Fibroblast of lung (primary cell): ENCODE results near the gene SEPHS2. TPM values are rescaled to one million over a fixed set of nuclear protein-coding genes. Genes with fewer than 3 reads are reported as not detected.

Source experiments
- DNase-seq, 2 donors: peaks; one replicate each; pipeline versions ENCODE4 v3.0.0 to v3.0.0-alpha.2; 2010; ENCODE audit warnings: low read depth in 2 of 2
- H2AFZ ChIP-seq: 2 replicates; pipeline ENCODE4 v1.5.1; 2012; ENCODE audit warnings: low read length, control low read depth, inconsistent platforms
- H3K27ac ChIP-seq: 2 replicates; pipeline ENCODE4 v1.5.1; 2011; ENCODE audit warnings: low read length, control low read depth; ENCODE audit not compliant: insufficient read depth
- H3K27me3 ChIP-seq: 2 replicates; pipeline ENCODE4 v1.5.1; 2011; ENCODE audit warnings: mild to moderate bottlenecking, low read length; ENCODE audit not compliant: control insufficient read depth, insufficient read depth
- H3K36me3 ChIP-seq: 2 replicates; pipeline ENCODE4 v1.5.1; 2011; ENCODE audit warnings: low read length; ENCODE audit not compliant: control insufficient read depth, insufficient read depth
- H3K4me1 ChIP-seq: 2 replicates; pipeline ENCODE4 v1.5.1; 2011; ENCODE audit warnings: low read length; ENCODE audit not compliant: control insufficient read depth, insufficient read depth; ENCODE audit errors: extremely low read depth
- H3K4me2 ChIP-seq: 2 replicates; pipeline ENCODE4 v1.5.1; 2011; ENCODE audit warnings: low read length, control low read depth; ENCODE audit not compliant: insufficient read depth; ENCODE audit errors: extremely low read depth
- H3K4me3 ChIP-seq, 4 experiments: fragments of 200-600 bp in 1 of 4; sonication (generic) in 1 of 4; replicated peaks in 1 of 4; 2 replicates each; pipeline ENCODE4 v1.5.1; 2011 to 2016; ENCODE audit warnings: low read length in 4 of 4, low read depth in 3 of 4, mild to moderate bottlenecking in 3 of 4, control low read depth in 2 of 4, inconsistent platforms in 1 of 4, mixed read lengths in 1 of 4; ENCODE audit not compliant: insufficient read depth in 1 of 4; ENCODE audit errors: control extremely low read depth in 1 of 4
- H3K79me2 ChIP-seq: 2 replicates; pipeline ENCODE4 v1.5.1; 2012; ENCODE audit warnings: mild to moderate bottlenecking, low read length, inconsistent platforms; ENCODE audit not compliant: control insufficient read depth, insufficient read depth
- H3K9ac ChIP-seq: 2 replicates; pipeline ENCODE4 v1.5.1; 2011; ENCODE audit warnings: mild to moderate bottlenecking, low read length, control low read depth; ENCODE audit not compliant: insufficient read depth
- H3K9me3 ChIP-seq: 2 replicates; pipeline ENCODE4 v1.5.1; 2012; ENCODE audit warnings: low read depth, low read length; ENCODE audit not compliant: control insufficient read depth, insufficient read depth
- H4K20me1 ChIP-seq: 2 replicates; pipeline ENCODE4 v1.5.1; 2011; ENCODE audit warnings: low read length; ENCODE audit not compliant: control insufficient read depth, insufficient read depth; ENCODE audit errors: extremely low read depth
- EZH2 ChIP-seq: IDR thresholded peaks from 2 replicates; pipeline ENCODE4 v1.5.1; 2012; ENCODE audit warnings: low read length, control low read depth, mild to moderate bottlenecking; ENCODE audit errors: missing control alignments
- polyA plus RNA-seq, 2 donors: library from polyadenylated mRNA; depleted of rRNA in 1 of 2; stranded (reverse) in 1 of 2; unstranded in 1 of 2; fragments of >200 nt; gene quantifications; 2 replicates each; pipeline ENCODE4 v1.2.1, GENCODE V29; 2011 to 2012; ENCODE audit warnings: missing spikeins in 1 of 2
- total RNA-seq: library from RNA; depleted of rRNA; stranded (reverse); fragments of >200 nt; gene quantifications from 2 replicates; pipeline ENCODE4 v1.2.1, GENCODE V29; 2014
- TF ChIP-seq, protein P1 (sequence below), 2 donors: IDR thresholded peaks in 1 of 2; conservative IDR thresholded peaks in 1 of 2; 1 replicate in 1 of 2; 2 replicates in 1 of 2; pipeline ENCODE4 v1.5.1; 2011 to 2012; ENCODE audit warnings: low read length in 2 of 2, control low read depth in 1 of 2, inconsistent platforms in 1 of 2, low read depth in 1 of 2, mild to moderate bottlenecking in 1 of 2

Gene SEPHS2
- total and polyA plus RNA-seq, 2 donors (not counting 1 experiment from before 2014, with no cell fraction given) = 26.6 to 41.8 TPM

DNA sequence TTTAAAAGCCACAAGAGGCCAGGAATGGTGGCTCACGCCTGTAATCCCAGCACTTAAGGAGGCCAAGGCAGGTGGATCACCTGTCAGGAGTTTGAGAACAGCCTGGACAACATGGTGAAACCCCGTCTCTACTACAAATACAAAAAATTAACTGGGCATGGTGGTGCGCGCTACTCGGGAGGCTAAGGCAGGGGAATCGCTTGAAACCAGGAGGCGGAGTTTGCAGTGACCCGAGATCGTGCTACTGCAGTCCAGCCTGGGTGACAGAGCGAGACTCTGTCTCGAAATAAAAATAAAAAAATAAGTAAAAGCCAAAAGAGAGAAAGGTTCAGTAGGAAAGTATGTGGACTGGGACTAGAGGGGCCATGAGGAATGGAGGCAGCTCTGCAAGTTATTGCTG, 13.8 kb upstream of the SEPHS2 start:
- H3K79me2 ChIP-seq = no peaks in the 10 kb centered on the region
- no peaks in the 10 kb centered on the region for H3K36me3 ChIP-seq
- DNase-seq = no peak
- no peak overlapping the region for H3K4me2 ChIP-seq
- no peak overlapping the region for H3K27ac ChIP-seq
- TF ChIP-seq, protein P1, sequence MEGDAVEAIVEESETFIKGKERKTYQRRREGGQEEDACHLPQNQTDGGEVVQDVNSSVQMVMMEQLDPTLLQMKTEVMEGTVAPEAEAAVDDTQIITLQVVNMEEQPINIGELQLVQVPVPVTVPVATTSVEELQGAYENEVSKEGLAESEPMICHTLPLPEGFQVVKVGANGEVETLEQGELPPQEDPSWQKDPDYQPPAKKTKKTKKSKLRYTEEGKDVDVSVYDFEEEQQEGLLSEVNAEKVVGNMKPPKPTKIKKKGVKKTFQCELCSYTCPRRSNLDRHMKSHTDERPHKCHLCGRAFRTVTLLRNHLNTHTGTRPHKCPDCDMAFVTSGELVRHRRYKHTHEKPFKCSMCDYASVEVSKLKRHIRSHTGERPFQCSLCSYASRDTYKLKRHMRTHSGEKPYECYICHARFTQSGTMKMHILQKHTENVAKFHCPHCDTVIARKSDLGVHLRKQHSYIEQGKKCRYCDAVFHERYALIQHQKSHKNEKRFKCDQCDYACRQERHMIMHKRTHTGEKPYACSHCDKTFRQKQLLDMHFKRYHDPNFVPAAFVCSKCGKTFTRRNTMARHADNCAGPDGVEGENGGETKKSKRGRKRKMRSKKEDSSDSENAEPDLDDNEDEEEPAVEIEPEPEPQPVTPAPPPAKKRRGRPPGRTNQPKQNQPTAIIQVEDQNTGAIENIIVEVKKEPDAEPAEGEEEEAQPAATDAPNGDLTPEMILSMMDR (conservative IDR thresholded peaks at IDR 0.05 in 1 of 2, IDR thresholded peaks at IDR 0.05 in 1 of 2; ENCODE audit: low read depth in 1 of 2, low read length in 2 of 2) = no peak
- no peaks in the 10 kb centered on the region for H3K9me3 ChIP-seq
- H4K20me1 ChIP-seq = no peaks in the 10 kb centered on the region
- no peak overlapping the region for H3K9ac ChIP-seq
- no peaks in the 10 kb centered on the region for H3K4me1 ChIP-seq
- H3K4me3 ChIP-seq = no peak overlapping the region
- peaks cover 3% of the 10 kb centered on the region for H3K27me3 ChIP-seq
- H2AFZ ChIP-seq = no peak overlapping the region

GRCh38 chr16:30458561-30459394, 13.1 kb upstream of the SEPHS2 start:
- H3K79me2 ChIP-seq = no peaks in the 10 kb centered on the region
- no peak for DNase-seq
- no peak overlapping the region for H3K9ac ChIP-seq
- no peak overlapping the region for H2AFZ ChIP-seq
- no peak overlapping the region for H3K27ac ChIP-seq
- H3K4me1 ChIP-seq = no peaks in the 10 kb centered on the region
- H3K4me2 ChIP-seq = no peak overlapping the region
- no peaks in the 10 kb centered on the region for H3K9me3 ChIP-seq
- H3K4me3 ChIP-seq = no peak overlapping the region
- no peaks in the 10 kb centered on the region for H3K36me3 ChIP-seq
- no peaks in the 10 kb centered on the region for H4K20me1 ChIP-seq
- peaks cover 3% of the 10 kb centered on the region for H3K27me3 ChIP-seq
- TF ChIP-seq, protein P1 (conservative IDR thresholded peaks at IDR 0.05 in 1 of 2, IDR thresholded peaks at IDR 0.05 in 1 of 2; ENCODE audit: low read depth in 1 of 2, low read length in 2 of 2) = no peak
- TF ChIP-seq EZH2 = no peak

GRCh38 chr16:30457743-30458560, 12.3 kb upstream of the SEPHS2 start:
- H4K20me1 ChIP-seq = no peaks in the 10 kb centered on the region
- H3K27me3 ChIP-seq = peaks cover 3% of the 10 kb centered on the region
- TF ChIP-seq EZH2 = no peak
- TF ChIP-seq, protein P1 (conservative IDR thresholded peaks at IDR 0.05 in 1 of 2, IDR thresholded peaks at IDR 0.05 in 1 of 2; ENCODE audit: low read depth in 1 of 2, low read length in 2 of 2) = no peak
- no peaks in the 10 kb centered on the region for H3K36me3 ChIP-seq
- no peak overlapping the region for H3K27ac ChIP-seq
- no peaks in the 10 kb centered on the region for H3K9me3 ChIP-seq
- H3K4me3 ChIP-seq = no peak overlapping the region
- DNase-seq = no peak
- H3K4me2 ChIP-seq = no peak overlapping the region
- H3K4me1 ChIP-seq = no peaks in the 10 kb centered on the region
- no peak overlapping the region for H2AFZ ChIP-seq
- no peak overlapping the region for H3K9ac ChIP-seq
- no peaks in the 10 kb centered on the region for H3K79me2 ChIP-seq
